ENCODE measurements around the gene MTMR12. TPM values are rescaled to one million over a fixed set of nuclear protein-coding genes. Genes with fewer than 3 reads are reported as not detected.
A peak's percentile ranks its signal among the peaks of the same experiment; 100 is the strongest.

The MTMR12 gene
- total and polyA plus RNA-seq, 2 experiments from 2014 or later, result 18.3 to 51.6 TPM

DNA sequence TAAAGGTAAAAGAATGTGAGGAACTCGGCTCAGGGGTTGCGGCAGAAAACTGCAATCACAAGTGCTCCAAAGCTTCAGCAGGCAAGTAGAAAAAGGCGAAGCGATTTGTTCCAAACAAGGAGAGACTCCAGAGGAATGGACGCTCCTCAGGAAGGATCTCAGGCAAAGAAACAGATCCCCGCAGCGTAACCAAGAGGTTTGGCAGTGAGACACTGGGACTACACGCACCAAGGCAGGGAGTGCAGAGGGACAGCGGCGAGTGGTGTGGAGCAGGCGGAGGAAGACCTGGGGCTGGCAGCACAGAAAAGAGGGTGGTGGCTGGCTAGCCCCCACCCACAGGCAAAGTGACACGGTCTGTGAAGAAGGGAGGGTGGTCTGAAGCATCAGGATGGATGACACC lies 83.9 kb downstream of the MTMR12 start (continued):
- TF ChIP-seq, protein P1, sequence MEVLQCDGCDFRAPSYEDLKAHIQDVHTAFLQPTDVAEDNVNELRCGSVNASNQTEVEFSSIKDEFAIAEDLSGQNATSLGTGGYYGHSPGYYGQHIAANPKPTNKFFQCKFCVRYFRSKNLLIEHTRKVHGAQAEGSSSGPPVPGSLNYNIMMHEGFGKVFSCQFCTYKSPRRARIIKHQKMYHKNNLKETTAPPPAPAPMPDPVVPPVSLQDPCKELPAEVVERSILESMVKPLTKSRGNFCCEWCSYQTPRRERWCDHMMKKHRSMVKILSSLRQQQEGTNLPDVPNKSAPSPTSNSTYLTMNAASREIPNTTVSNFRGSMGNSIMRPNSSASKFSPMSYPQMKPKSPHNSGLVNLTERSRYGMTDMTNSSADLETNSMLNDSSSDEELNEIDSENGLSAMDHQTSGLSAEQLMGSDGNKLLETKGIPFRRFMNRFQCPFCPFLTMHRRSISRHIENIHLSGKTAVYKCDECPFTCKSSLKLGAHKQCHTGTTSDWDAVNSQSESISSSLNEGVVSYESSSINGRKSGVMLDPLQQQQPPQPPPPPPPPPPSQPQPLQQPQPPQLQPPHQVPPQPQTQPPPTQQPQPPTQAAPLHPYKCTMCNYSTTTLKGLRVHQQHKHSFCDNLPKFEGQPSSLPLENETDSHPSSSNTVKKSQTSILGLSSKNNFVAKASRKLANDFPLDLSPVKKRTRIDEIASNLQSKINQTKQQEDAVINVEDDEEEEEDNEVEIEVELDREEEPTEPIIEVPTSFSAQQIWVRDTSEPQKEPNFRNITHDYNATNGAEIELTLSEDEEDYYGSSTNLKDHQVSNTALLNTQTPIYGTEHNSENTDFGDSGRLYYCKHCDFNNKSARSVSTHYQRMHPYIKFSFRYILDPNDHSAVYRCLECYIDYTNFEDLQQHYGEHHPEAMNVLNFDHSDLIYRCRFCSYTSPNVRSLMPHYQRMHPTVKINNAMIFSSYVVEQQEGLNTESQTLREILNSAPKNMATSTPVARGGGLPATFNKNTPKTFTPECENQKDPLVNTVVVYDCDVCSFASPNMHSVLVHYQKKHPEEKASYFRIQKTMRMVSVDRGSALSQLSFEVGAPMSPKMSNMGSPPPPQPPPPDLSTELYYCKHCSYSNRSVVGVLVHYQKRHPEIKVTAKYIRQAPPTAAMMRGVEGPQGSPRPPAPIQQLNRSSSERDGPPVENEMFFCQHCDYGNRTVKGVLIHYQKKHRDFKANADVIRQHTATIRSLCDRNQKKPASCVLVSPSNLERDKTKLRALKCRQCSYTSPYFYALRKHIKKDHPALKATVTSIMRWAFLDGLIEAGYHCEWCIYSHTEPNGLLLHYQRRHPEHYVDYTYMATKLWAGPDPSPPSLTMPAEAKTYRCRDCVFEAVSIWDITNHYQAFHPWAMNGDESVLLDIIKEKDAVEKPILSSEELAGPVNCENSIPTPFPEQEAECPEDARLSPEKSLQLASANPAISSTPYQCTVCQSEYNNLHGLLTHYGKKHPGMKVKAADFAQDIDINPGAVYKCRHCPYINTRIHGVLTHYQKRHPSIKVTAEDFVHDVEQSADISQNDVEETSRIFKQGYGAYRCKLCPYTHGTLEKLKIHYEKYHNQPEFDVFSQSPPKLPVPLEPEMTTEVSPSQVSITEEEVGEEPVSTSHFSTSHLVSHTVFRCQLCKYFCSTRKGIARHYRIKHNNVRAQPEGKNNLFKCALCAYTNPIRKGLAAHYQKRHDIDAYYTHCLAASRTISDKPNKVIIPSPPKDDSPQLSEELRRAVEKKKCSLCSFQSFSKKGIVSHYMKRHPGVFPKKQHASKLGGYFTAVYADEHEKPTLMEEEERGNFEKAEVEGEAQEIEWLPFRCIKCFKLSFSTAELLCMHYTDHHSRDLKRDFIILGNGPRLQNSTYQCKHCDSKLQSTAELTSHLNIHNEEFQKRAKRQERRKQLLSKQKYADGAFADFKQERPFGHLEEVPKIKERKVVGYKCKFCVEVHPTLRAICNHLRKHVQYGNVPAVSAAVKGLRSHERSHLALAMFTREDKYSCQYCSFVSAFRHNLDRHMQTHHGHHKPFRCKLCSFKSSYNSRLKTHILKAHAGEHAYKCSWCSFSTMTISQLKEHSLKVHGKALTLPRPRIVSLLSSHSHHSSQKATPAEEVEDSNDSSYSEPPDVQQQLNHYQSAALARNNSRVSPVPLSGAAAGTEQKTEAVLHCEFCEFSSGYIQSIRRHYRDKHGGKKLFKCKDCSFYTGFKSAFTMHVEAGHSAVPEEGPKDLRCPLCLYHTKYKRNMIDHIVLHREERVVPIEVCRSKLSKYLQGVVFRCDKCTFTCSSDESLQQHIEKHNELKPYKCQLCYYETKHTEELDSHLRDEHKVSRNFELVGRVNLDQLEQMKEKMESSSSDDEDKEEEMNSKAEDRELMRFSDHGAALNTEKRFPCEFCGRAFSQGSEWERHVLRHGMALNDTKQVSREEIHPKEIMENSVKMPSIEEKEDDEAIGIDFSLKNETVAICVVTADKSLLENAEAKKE (CRISPR knock-in tag; IDR thresholded peaks at IDR 0.05), result no peak

DNA sequence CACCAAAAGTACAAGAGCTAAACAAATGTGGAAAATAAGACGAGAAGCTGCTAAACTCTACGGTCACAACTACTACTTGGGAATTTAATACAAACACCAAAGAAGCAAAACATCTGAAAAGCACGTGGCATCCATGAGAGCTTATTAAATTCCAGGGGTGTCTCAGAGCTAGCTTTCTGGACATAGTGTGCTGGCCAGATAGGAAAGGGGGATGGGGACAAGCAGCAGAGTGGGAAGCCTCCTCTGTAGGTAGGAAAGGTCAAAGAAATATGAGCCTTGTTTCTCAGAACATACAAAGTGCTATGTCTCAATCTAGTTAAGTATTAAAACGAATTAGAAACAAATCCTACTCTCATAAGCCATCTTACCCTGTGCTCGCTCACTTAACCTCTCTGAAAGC lies 87.3 kb downstream of the MTMR12 start:
- H3K27ac Mint-ChIP-seq, result peak overlapping the region; percentile 41; the same call in 1 of the 2 replicates
- no peaks in the 10 kb centered on the region for H3K9me3 Mint-ChIP-seq
- Histone ChIP-seq H3K4me1 (ENCODE audit: insufficient read depth) (peaks cover 8% of the 10 kb centered on the region; the same call in 1 of the 2 replicates), H3K4me2 (no peak overlapping the region), H4K20me1 (replicated peaks; ENCODE audit: insufficient read depth) (no peaks in the 10 kb centered on the region; the same call in 1 of the 2 replicates), H3K27ac (ENCODE audit: low read depth) (peak overlapping the region; percentile 68; the same call in 1 of the 2 replicates), H3K4me3 (no peak overlapping the region), H3F3A (replicated peaks; ENCODE audit: low read depth) (no peaks in the 10 kb centered on the region), H3K36me3 (ENCODE audit: insufficient read depth) (peaks cover 7% of the 10 kb centered on the region), H2AFZ (no peak overlapping the region), H3K79me2 (replicated peaks; ENCODE audit: insufficient read depth) (no peaks in the 10 kb centered on the region), H3K27me3 (ENCODE audit: insufficient read depth) (no peaks in the 10 kb centered on the region), H3K9me2 (ENCODE audit: insufficient read depth) (no peaks in the 10 kb centered on the region)
- peaks cover 15% of the 10 kb centered on the region for H3K4me1 Mint-ChIP-seq
- ATAC-seq, result no peak
- H3K36me3 Mint-ChIP-seq (ENCODE audit: low read depth), result peaks cover 32% of the 10 kb centered on the region
- H3K4me3 Mint-ChIP-seq, result no peak overlapping the region
- DNase-seq (ENCODE audit: low spot score), result no peak
- H3K27me3 Mint-ChIP-seq (ENCODE audit: insufficient read depth, low read depth, poor library complexity), result peaks cover 5% of the 10 kb centered on the region
- TF ChIP-seq EZH2phosphoT487 (IDR thresholded peaks at IDR 0.05; ENCODE audit: unreplicated experiment), result no peak
- TF ChIP-seq, protein P2, sequence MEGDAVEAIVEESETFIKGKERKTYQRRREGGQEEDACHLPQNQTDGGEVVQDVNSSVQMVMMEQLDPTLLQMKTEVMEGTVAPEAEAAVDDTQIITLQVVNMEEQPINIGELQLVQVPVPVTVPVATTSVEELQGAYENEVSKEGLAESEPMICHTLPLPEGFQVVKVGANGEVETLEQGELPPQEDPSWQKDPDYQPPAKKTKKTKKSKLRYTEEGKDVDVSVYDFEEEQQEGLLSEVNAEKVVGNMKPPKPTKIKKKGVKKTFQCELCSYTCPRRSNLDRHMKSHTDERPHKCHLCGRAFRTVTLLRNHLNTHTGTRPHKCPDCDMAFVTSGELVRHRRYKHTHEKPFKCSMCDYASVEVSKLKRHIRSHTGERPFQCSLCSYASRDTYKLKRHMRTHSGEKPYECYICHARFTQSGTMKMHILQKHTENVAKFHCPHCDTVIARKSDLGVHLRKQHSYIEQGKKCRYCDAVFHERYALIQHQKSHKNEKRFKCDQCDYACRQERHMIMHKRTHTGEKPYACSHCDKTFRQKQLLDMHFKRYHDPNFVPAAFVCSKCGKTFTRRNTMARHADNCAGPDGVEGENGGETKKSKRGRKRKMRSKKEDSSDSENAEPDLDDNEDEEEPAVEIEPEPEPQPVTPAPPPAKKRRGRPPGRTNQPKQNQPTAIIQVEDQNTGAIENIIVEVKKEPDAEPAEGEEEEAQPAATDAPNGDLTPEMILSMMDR (conservative IDR thresholded peaks at IDR 0.05; ENCODE audit: low read depth in 2 of 2), result no peak
- no peak for TF ChIP-seq NANOG (IDR thresholded peaks at IDR 0.05; ENCODE audit: borderline replicate concordance)
- TF ChIP-seq, protein P1 (CRISPR knock-in tag; IDR thresholded peaks at IDR 0.05), result no peak
- TF ChIP-seq ZNF114 (CRISPR knock-in tag; IDR thresholded peaks at IDR 0.05), result no peak
- TF ChIP-seq ZNF331 (CRISPR knock-in tag; IDR thresholded peaks at IDR 0.05; ENCODE audit: low read depth), result no peak
- no peak for TF ChIP-seq STAT1 (IDR thresholded peaks at IDR 0.05; ENCODE audit: unreplicated experiment)
- no peak for TF ChIP-seq CREB1 (CRISPR knock-in tag; IDR thresholded peaks at IDR 0.05; ENCODE audit: low read depth)

Data from GM23338 (cell line).